Gastroesophageal sphincter (tissue), 3 donors: ENCODE data around the gene DGAT2L6.

Experiments
- EP300 ChIP-seq: sonication (generic); formaldehyde crosslinking; IDR thresholded peaks from one replicate; pipeline ENCODE4 v1.6.1; 2017; ENCODE audit warnings: antibody characterized with exemption, mild to moderate bottlenecking
- POLR2A ChIP-seq, 2 donors: fragments of 450-650 bp; IDR thresholded peaks; one replicate each; pipeline ENCODE4 v1.6.1; 2017; ENCODE audit warnings: antibody characterized with exemption in 2 of 2, mild to moderate bottlenecking in 2 of 2, moderate library complexity in 1 of 2
- POLR2AphosphoS5 ChIP-seq: sonication (generic); formaldehyde crosslinking; IDR thresholded peaks from one replicate; pipeline ENCODE4 v1.6.1; 2017; ENCODE audit warnings: antibody characterized with exemption
- TF ChIP-seq, protein P1 (sequence below), 4 experiments: fragments of 200-600 bp in 2 of 4; fragments of 450-650 bp in 2 of 4; sonication (generic) in 1 of 4; IDR thresholded peaks; one replicate each; pipeline ENCODE4 v1.5.1; 2017 to 2019; ENCODE audit warnings: antibody characterized with exemption in 4 of 4, mild to moderate bottlenecking in 2 of 4, moderate library complexity in 2 of 4

DNA sequence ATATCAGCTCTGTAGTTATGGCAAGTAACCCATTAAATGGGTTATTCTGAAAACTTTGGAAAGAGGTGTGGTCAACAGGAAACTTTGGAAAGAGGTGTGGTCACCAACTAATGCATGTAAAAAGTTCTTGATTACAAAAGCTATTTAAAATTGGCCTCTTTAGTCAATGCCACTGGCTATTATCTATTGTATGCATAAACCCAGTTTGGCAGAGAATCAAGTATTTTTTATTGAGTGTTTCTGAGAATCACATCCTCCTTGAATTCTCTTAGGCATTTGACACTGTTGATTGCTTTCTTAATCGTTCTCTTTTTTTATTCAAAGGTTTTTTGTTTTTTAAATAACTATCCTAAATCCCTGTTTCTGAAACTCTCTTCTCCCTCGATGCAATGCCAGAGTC lies 75.2 kb downstream of the DGAT2L6 start:
- TF ChIP-seq POLR2A (IDR thresholded peaks at IDR 0.05) (no peak), EP300 (no peak), POLR2AphosphoS5 (no peak)
- TF ChIP-seq, protein P1, sequence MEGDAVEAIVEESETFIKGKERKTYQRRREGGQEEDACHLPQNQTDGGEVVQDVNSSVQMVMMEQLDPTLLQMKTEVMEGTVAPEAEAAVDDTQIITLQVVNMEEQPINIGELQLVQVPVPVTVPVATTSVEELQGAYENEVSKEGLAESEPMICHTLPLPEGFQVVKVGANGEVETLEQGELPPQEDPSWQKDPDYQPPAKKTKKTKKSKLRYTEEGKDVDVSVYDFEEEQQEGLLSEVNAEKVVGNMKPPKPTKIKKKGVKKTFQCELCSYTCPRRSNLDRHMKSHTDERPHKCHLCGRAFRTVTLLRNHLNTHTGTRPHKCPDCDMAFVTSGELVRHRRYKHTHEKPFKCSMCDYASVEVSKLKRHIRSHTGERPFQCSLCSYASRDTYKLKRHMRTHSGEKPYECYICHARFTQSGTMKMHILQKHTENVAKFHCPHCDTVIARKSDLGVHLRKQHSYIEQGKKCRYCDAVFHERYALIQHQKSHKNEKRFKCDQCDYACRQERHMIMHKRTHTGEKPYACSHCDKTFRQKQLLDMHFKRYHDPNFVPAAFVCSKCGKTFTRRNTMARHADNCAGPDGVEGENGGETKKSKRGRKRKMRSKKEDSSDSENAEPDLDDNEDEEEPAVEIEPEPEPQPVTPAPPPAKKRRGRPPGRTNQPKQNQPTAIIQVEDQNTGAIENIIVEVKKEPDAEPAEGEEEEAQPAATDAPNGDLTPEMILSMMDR (IDR thresholded peaks at IDR 0.05) = no peak
